Fibroblast of lung (primary cell): ENCODE data around the gene ZBTB7B. TPM values are rescaled to one million over a fixed set of nuclear protein-coding genes. Genes with fewer than 3 reads are reported as not detected.

Experiments used
- DNase-seq, 2 donors: peaks; one replicate each; pipeline versions ENCODE4 v3.0.0 to v3.0.0-alpha.2; 2010; ENCODE audit warnings: low read depth in 2 of 2
- H2AFZ ChIP-seq: 2 replicates; pipeline ENCODE4 v1.5.1; 2012; ENCODE audit warnings: low read length, control low read depth, inconsistent platforms
- H3K27ac ChIP-seq: 2 replicates; pipeline ENCODE4 v1.5.1; 2011; ENCODE audit warnings: low read length, control low read depth; ENCODE audit not compliant: insufficient read depth
- H3K27me3 ChIP-seq: 2 replicates; pipeline ENCODE4 v1.5.1; 2011; ENCODE audit warnings: mild to moderate bottlenecking, low read length; ENCODE audit not compliant: control insufficient read depth, insufficient read depth
- H3K36me3 ChIP-seq: 2 replicates; pipeline ENCODE4 v1.5.1; 2011; ENCODE audit warnings: low read length; ENCODE audit not compliant: control insufficient read depth, insufficient read depth
- H3K4me1 ChIP-seq: 2 replicates; pipeline ENCODE4 v1.5.1; 2011; ENCODE audit warnings: low read length; ENCODE audit not compliant: control insufficient read depth, insufficient read depth; ENCODE audit errors: extremely low read depth
- H3K4me2 ChIP-seq: 2 replicates; pipeline ENCODE4 v1.5.1; 2011; ENCODE audit warnings: low read length, control low read depth; ENCODE audit not compliant: insufficient read depth; ENCODE audit errors: extremely low read depth
- H3K4me3 ChIP-seq, 4 experiments: fragments of 200-600 bp in 1 of 4; sonication (generic) in 1 of 4; replicated peaks in 1 of 4; 2 replicates each; pipeline ENCODE4 v1.5.1; 2011 to 2016; ENCODE audit warnings: low read length in 4 of 4, low read depth in 3 of 4, mild to moderate bottlenecking in 3 of 4, control low read depth in 2 of 4, inconsistent platforms in 1 of 4, mixed read lengths in 1 of 4; ENCODE audit not compliant: insufficient read depth in 1 of 4; ENCODE audit errors: control extremely low read depth in 1 of 4
- H3K79me2 ChIP-seq: 2 replicates; pipeline ENCODE4 v1.5.1; 2012; ENCODE audit warnings: mild to moderate bottlenecking, low read length, inconsistent platforms; ENCODE audit not compliant: control insufficient read depth, insufficient read depth
- H3K9ac ChIP-seq: 2 replicates; pipeline ENCODE4 v1.5.1; 2011; ENCODE audit warnings: mild to moderate bottlenecking, low read length, control low read depth; ENCODE audit not compliant: insufficient read depth
- H3K9me3 ChIP-seq: 2 replicates; pipeline ENCODE4 v1.5.1; 2012; ENCODE audit warnings: low read depth, low read length; ENCODE audit not compliant: control insufficient read depth, insufficient read depth
- H4K20me1 ChIP-seq: 2 replicates; pipeline ENCODE4 v1.5.1; 2011; ENCODE audit warnings: low read length; ENCODE audit not compliant: control insufficient read depth, insufficient read depth; ENCODE audit errors: extremely low read depth
- CTCF ChIP-seq, 2 donors: IDR thresholded peaks in 1 of 2; conservative IDR thresholded peaks in 1 of 2; 1 replicate in 1 of 2; 2 replicates in 1 of 2; pipeline ENCODE4 v1.5.1; 2011 to 2012; ENCODE audit warnings: low read length in 2 of 2, control low read depth in 1 of 2, inconsistent platforms in 1 of 2, low read depth in 1 of 2, mild to moderate bottlenecking in 1 of 2
- EZH2 ChIP-seq: IDR thresholded peaks from 2 replicates; pipeline ENCODE4 v1.5.1; 2012; ENCODE audit warnings: low read length, control low read depth, mild to moderate bottlenecking; ENCODE audit errors: missing control alignments
- polyA plus RNA-seq, 2 donors: library from polyadenylated mRNA; depleted of rRNA in 1 of 2; stranded (reverse) in 1 of 2; unstranded in 1 of 2; fragments of >200 nt; gene quantifications; 2 replicates each; pipeline ENCODE4 v1.2.1, GENCODE V29; 2011 to 2012; ENCODE audit warnings: missing spikeins in 1 of 2
- total RNA-seq: library from RNA; depleted of rRNA; stranded (reverse); fragments of >200 nt; gene quantifications from 2 replicates; pipeline ENCODE4 v1.2.1, GENCODE V29; 2014

ZBTB7B gene
- total and polyA plus RNA-seq, 2 donors (not counting 1 experiment from before 2014, with no cell fraction given) = 7.0 to 19.3 TPM

- peak overlapping the region; percentile 91 for H3K4me2 ChIP-seq
- no peak overlapping the region for H2AFZ ChIP-seq
- peak; percentile 90 to 98 for DNase-seq
- peak overlapping the region; percentile 62 for H3K9ac ChIP-seq
- peaks cover 61% of the 10 kb centered on the region for H3K79me2 ChIP-seq
- H3K27ac ChIP-seq = peak overlapping the region; percentile 94
- H3K4me1 ChIP-seq = peaks cover 23% of the 10 kb centered on the region
- TF ChIP-seq CTCF (conservative IDR thresholded peaks at IDR 0.05 in 1 of 2, IDR thresholded peaks at IDR 0.05 in 1 of 2; ENCODE audit: low read depth in 1 of 2, low read length in 2 of 2) = no peak
- TF ChIP-seq EZH2 = no peak
- H3K27me3 ChIP-seq = no peaks in the 10 kb centered on the region
- H3K36me3 ChIP-seq = peaks cover 6% of the 10 kb centered on the region
- no peaks in the 10 kb centered on the region for H3K9me3 ChIP-seq
- H4K20me1 ChIP-seq = no peaks in the 10 kb centered on the region
- H3K4me3 ChIP-seq = peak overlapping the region; percentile 40 to 85 (median 70)
Observed at GRCh38 chr1:154972517-154973343, 29.9 kb upstream of the ZBTB7B start.

- Histone ChIP-seq H3K36me3 (no peaks in the 10 kb centered on the region), H3K27ac (peak overlapping the region; percentile 94), H4K20me1 (no peaks in the 10 kb centered on the region), H3K4me2 (peak overlapping the region; percentile 91), H3K9ac (peak overlapping the region; percentile 93), H3K79me2 (peaks cover 60% of the 10 kb centered on the region), H3K4me1 (peaks cover 19% of the 10 kb centered on the region), H3K9me3 (no peaks in the 10 kb centered on the region), H3K27me3 (no peaks in the 10 kb centered on the region), H3K4me3 (peak overlapping the region; percentile 63 to 85 (median 70)), H2AFZ (no peak overlapping the region)
- DNase-seq = peak; percentile 96 to 97
- peak; percentile 24 to 32 for TF ChIP-seq CTCF (conservative IDR thresholded peaks at IDR 0.05 in 1 of 2, IDR thresholded peaks at IDR 0.05 in 1 of 2; ENCODE audit: low read depth in 1 of 2, low read length in 2 of 2)
- TF ChIP-seq EZH2 = no peak
Observed at GRCh38 chr1:154973344-154974101, 29.1 kb upstream of the ZBTB7B start.

GRCh38 chr1:154974102-154974807 lies 28.3 kb upstream of the ZBTB7B start, which contains the start of gene CKS1B:
TSS of gene CKS1B (plus strand) at chr1:154974681. CDS start at chr1:154974746, 65 bp downstream.
- TF ChIP-seq EZH2 = no peak
- no peak for TF ChIP-seq CTCF (conservative IDR thresholded peaks at IDR 0.05 in 1 of 2, IDR thresholded peaks at IDR 0.05 in 1 of 2; ENCODE audit: low read depth in 1 of 2, low read length in 2 of 2)
- H3K9me3 ChIP-seq = no peaks in the 10 kb centered on the region
- peak within 1 kb of the TSS; percentile 93 for H3K9ac ChIP-seq
- H3K27ac ChIP-seq = peak within 1 kb of the TSS; percentile 94
- peak within 1 kb of the TSS; percentile 99 for H3K4me2 ChIP-seq
- H3K4me3 ChIP-seq = peak within 1 kb of the TSS; percentile 63 to 93 (median 77)
- no peaks in the 10 kb centered on the region for H3K36me3 ChIP-seq
- no peaks in the 10 kb centered on the region for H3K27me3 ChIP-seq
- H3K4me1 ChIP-seq = peaks cover 15% of the 10 kb centered on the region
- DNase-seq = peak; percentile 100
- peak within 1 kb of the TSS; percentile 49 for H2AFZ ChIP-seq
- no peaks in the 10 kb centered on the region for H4K20me1 ChIP-seq
- peaks cover 53% of the 10 kb centered on the region for H3K79me2 ChIP-seq
